SIG-M5 treated with dmso at 0.1 percent for 504 hours (cell line): ENCODE results near the gene ATG2B.

ENCODE experiments used
- DNase-seq: peaks from one replicate; lab custom pipeline; 2025; ENCODE audit not compliant: unreplicated experiment; lab: John Stamatoyannopoulos, UW

The ATG2B gene, protein sequence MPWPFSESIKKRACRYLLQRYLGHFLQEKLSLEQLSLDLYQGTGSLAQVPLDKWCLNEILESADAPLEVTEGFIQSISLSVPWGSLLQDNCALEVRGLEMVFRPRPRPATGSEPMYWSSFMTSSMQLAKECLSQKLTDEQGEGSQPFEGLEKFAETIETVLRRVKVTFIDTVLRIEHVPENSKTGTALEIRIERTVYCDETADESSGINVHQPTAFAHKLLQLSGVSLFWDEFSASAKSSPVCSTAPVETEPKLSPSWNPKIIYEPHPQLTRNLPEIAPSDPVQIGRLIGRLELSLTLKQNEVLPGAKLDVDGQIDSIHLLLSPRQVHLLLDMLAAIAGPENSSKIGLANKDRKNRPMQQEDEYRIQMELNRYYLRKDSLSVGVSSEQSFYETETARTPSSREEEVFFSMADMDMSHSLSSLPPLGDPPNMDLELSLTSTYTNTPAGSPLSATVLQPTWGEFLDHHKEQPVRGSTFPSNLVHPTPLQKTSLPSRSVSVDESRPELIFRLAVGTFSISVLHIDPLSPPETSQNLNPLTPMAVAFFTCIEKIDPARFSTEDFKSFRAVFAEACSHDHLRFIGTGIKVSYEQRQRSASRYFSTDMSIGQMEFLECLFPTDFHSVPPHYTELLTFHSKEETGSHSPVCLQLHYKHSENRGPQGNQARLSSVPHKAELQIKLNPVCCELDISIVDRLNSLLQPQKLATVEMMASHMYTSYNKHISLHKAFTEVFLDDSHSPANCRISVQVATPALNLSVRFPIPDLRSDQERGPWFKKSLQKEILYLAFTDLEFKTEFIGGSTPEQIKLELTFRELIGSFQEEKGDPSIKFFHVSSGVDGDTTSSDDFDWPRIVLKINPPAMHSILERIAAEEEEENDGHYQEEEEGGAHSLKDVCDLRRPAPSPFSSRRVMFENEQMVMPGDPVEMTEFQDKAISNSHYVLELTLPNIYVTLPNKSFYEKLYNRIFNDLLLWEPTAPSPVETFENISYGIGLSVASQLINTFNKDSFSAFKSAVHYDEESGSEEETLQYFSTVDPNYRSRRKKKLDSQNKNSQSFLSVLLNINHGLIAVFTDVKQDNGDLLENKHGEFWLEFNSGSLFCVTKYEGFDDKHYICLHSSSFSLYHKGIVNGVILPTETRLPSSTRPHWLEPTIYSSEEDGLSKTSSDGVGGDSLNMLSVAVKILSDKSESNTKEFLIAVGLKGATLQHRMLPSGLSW (N-terminal part only)

DNA sequence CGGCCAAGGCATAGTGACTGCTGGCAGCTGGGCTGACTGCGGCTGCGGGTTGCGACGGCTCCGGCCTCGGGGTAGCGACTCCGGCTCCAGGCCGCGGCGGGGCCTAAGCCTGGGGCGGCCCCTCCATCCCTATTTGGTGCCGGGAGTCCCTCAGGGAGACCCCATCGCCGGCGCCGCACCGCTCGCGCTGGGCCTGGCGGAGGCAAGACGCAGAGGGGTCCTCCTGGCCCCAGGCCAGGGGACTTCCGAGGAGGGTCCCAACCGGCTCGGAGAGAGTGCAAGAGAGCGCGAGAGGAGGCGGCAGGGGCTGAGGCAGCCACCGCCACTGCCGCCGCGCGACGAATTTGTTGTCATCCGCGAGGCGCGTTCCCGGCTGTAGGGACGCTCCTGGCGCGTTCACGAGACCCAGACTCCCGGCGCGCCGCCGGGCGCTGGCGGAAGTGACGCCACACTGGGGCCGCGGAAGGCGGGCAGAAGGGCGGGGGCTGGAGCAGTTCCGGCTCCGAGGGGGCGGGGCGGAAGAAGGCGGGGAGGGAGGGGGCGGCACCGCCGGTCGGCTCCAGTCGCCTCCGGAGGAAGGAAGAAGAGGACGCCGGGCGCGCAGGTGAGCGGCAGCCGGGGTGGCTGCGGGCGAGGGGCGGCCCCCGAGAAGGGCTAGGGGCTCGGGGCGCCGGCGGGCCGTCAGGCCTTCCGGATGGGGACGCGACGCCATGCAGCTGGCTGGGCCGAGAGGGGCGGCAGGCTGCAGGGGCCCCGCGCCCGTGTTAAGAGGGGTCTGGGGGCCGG, at the start of gene ATG2B, which contains the start of gene GSKIP:
Gene ATG2B, minus strand, starts transcription at position 377 of the 786 bp plus-strand sequence. Its CDS starts 365 bp downstream, at position 12.
Gene GSKIP, plus strand, starts transcription at position 562 of the 786 bp plus-strand sequence. CDS start 18,722 bp downstream, outside the sequence.
- DNase-seq = peak; percentile 84

DNA sequence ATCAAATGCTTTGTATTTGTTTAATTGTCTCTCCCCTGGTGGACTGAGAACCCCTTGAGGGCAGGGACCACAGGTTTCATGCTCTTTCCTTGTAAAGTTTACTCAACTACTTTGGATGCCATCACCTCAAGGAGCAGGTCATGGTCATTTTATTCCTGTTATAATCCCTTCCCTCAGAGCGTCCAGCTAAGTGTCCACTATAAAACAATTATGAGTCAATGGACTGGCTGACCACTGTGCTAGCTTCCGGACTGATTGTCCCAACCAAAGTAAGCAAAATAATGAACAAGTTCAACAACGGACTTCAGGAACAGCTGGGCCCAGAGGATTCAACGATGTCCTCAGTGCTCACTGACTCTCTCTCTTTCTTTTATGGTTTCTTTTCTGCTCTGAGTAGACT, 47.0 kb upstream of the ATG2B start:
- DNase-seq = no peak

DNA sequence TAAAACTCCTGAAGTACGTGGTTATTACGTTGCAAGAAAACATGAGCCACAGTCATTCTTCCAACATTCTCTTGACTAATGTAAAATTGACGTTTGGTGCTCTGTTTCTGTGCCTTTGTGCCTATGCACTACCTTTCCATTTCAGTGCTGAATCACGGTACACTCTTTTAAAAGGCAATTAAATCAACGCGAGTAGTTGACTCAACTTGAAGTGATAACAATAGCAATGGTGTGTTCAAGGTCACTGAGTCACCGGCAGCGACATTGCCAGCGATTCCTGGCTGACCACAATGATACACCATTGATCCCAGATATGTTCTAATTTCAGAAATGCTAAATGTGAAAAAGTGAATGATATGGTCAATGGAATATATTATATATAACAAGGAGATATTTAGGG, 46.6 kb upstream of the ATG2B start:
- DNase-seq = no peak

DNA sequence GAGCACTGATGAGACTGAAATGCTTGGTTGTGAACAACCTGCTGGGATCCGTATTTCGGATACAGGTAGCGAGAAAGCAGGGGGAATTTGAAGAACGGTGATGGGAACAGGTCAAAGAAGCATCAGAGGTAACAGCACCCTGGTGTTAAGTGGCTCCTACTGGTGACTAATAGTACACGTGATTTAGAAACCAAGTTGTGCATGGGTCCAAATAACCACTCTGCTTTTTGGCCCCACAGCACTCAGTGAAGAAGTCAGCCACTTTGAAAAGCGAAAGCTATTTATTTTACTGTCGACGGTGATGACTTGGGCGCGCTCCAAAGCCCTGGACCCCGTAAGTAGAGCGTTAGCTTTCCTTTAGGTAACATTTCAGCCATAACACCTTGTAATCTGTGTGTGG, 45.5 kb upstream of the ATG2B start:
- DNase-seq = no peak

DNA sequence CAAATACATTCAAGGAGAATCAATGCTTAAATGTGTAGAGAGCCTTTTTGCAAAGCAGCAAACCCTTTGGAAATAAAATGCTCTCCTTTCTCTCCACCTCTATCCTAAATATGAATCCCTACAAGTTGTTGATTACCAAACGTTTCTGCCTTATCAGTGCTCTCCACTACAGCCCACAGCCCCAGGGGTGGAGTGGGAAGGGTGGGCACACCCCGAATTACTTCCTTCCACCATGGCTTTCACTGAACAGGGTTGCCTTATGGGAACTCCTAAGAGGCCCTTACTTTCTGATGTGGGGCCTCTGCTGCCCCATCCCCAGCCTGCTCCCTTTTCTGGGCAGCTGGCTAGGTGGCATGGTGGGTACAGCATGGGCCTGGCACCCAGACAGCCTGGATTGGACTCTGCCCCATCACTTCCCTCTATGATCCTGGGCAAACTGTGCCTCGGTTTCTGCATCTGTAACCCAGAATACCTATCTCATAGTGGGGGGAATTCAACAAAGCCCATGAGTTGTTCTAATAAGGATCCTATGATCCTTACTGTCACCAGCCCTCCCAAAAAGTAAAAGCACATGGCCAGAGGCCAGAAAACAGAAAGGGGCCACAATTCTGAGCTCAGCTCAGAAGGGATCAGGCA, 44.9 kb upstream of the ATG2B start:
- DNase-seq = no peak

DNA sequence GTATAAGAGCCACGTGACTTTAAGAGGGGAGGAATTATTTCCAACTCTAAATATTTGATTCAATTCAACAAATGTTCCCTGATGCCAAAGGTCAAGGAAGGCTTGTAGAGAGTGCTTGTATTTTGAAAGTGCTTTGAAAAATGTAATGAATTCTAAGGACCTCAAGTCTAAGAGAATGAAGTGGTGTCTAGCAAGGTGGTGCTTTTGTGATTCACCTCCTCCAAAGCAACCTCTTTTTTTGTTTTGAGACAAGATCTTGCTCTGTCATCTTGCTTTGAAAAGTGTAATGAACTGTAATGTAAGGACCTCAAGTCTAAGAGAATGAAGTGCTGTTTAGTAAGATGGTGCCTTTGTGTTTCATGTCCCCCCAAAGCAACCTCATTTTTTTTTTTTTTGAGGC, 42.5 kb upstream of the ATG2B start:
- no peak for DNase-seq

DNA sequence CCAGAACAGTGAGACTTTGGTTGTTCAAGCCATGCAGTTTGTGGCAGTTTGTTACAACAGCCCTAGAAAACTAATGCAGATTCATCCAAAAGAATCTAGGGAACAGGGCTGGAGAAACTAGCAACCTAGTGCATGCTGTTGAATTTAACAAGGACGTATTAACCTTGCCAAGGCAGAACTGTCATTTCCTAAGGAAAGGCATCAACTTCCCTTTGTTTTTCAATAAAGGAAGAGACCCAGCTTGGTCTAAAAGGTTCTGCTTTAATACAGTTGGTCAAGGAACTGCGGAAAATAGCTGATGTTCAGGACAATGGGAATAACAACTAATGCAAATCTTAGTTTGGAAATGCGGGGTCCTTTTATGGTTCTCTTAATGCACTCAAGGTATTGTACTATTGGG, 40.3 kb upstream of the ATG2B start:
- DNase-seq = no peak

DNA sequence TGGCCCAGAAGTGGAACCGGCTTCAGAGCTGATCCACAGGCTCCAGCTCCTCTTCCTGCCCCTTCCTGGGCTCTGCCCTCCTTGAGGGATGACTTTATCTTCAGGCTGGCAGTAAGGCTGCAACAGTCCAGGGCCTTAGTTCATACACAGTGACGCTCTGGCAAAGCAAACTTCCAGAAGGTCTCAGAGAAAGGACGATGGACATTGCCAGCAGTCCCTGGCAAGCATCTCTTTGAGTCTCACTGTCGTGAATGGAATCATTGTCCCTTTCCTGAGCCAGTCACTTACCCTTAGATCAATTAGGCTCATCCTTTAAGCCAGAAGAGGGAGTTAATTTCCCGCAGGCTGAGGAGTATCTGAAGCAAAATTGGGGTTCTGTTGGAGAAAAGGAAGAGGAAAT, 37.4 kb upstream of the ATG2B start:
- DNase-seq = no peak

DNA sequence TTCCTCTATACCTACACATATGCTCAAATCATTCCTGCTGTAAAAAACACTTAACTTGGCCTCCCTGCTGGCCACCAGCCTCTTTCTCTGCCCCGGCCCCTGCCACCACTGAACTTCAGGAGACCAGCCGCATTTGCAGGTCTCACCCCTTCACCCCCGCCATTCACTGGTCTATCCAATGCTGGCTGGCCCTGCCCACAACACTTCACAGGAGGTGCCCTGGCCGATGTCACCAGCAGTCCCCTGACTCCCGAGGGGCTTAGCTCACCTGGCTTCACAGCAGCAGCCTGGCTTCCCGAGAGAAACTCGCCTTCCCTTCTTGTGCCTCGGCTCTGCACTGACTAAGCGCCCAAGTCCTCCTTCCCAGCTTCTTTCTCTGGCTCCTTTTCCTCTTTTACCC, 36.3 kb upstream of the ATG2B start:
- DNase-seq = no peak

DNA sequence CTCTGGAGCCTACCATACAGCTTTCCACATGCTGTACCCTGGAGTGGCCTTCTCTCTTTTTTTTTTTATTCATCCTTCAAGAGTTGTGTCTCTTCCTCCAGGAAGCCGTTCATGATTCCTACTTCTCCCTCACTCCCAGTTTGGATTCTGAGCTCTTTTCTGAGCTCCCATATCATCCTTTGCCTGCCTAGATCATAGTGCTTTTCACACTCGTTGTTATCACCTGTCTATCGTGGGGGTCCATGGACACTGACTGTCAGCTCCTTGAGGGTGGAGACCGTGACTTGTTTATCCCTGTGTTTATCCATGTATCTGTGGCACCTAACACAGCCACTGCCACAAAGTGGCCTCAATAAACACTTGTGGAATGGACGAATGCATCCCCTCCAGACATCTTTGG, 35.8 kb upstream of the ATG2B start:
- DNase-seq = no peak

DNA sequence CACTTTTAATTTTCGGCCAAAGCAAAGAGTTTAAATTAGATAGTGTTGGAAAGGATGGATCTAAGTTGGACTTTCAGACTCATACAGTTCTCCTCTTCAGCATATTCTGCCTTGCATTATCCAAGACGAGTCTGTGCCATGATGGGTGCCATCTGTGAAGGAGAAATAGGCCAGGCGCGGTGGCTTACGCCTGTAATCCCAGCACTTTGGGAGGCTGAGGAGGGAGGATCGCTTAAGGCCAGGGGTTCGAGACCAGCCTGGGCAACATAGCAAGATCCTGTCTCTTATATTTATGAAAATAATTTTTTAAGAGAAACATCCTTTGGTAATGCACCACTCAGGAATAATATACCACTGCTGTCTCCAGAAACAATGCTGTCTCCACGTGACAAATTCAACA, 35.3 kb upstream of the ATG2B start:
- DNase-seq = no peak

DNA sequence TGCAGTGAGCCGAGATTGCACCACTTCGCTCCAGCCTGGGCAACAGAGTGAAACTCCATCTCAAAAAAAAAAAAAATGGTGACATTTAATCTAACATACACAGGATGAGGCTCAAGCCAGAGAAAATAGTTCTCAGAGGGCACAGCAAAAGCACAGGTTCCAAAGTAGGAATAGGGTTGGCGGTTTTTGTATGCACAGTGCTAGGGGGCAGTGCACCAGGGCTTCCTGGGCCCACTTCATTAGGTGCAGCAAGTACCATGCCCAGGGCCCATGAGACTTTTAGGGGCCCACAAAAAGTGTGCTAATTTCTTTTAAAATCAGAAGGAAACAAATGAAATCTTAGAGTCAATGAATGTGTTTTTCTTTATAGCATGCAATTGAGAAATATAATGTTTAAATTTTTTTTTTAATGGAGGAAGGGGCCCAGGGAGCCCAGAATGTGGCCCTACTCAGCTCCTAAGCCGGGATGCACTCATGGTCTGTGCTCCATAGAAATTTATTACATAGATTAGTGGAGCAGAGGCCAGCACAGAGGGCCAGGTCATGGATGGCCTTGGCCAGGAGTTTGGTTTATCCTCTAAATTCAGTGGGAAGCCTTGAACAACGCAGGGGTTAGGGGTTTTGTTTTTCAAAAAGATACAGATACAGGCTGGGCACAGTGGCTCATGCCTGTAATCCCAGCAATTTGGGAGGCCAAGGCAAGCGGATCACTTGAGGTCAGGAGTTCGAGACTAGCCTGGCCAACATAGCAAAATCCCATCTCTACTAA, 31.1 kb upstream of the ATG2B start:
- DNase-seq = no peak

DNA sequence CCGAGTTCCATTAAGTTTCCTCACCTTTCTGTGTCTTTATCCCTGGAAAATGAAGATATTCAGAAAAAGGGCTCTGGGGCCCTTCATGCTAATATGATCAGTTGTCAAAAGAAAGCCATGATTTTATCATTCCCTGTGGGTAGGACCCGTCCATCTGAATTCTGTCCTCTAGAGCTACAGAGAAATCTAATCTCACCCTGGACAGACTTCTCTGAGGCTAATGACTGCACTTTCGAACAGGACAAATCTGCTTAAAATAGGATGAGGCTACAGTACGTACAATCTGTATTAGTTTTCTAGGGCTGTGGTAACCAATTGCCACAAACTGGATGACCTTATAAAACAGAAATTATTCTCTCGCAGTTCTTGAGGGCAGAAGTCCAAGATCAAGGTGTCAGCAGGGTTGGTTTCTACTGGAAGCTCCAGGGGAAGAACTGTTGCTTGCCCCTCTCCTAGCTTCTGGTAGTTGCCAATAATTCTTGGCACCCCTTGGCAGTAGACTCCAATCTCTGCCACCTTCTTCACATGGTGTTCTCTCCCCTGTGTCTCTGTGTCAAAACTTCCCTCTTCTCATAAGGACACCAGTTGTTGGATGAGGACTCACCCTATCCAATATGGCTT, 30.0 kb upstream of the ATG2B start:
- DNase-seq = no peak

DNA sequence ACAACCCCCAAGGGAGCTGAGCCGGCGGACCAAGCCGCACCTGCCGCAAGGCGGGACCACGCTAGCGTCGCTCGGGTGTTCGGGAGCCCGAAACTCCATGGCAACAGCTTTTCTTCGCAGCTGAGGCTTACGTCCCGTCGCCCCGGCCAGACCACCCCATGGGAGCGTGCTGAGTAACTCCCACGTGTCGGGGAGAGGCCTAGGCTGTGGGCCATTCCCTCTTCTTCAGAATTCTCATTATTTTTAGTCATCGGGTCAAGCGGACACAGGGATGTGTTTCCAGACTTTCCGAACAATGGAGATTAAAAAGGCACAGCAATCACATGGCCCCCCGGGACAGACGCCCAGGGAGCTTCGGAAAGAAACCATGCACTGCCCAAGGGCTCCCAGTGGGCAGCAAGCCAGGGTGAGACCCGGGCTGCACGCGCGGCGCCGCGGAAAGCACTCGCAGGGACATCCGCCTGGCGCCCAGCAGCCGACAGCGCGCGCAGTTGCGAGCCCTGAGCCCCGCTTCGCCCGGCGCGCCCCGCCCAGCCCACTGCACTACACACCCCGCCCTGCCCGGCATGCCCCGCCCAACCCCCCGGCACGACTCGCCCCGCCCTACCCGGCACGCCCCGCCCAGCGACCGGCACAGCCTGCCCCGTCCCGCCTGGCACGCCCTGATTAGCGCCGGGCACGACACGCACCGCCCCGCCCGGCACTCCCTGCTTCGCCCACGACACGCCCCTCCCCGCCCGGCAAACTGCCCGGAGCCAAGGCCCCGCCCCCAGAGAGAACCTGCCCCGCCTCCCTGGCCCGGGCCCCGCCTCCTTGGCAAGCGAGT, 28.4 kb upstream of the ATG2B start:
- DNase-seq = peak; percentile 92

DNA sequence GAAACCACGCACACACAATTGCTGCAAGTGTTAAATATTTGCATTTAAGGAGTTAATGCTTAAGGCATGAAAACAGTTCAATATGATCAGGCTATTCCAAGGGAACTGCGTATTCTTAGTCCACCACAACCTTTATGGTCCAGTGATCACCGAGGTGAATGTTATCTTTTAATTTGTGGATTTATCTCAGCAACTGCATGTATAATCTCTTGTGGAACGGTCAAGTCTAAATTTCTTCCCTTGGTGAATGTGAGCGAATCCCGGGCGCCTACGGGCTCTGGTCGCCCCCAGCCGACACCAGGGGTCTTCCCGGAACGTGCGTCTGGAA, 27.8 kb upstream of the ATG2B start:
- no peak for DNase-seq

DNA sequence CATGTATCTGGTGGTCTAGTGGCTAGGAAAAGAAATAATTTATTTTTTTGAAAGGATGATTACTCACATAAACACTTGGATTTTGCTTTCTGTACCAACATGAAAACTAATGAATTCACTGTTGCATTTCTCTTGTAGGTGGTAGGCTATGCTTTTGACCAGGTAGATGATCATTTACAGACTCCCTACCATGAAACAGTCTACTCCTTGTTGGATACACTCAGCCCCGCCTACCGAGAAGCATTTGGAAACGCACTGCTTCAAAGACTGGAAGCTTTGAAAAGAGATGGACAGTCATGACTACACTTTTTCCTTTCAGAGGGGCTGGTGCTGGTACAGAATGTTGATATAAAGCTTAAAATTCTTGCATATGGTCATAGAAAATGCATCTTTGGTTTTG, 22.2 kb upstream of the ATG2B start:
- DNase-seq = no peak

DNA sequence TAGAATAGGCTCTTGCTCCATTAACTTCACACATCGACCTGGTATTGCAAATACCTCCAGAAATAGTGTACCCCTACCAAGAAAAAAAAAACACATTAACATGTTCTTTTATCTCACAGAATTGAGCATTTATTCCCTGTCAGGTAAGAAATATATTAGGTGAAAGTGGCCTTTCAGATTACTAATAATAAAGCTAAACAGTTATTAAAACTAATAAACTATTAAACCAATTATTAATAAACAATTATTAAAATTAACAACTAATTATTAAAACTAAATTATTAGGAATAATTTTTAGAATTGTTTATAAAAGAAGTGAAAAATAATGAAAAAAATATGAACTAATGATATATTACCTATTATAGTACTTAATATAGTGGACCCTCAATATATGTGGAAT, 21.6 kb upstream of the ATG2B start:
- no peak for DNase-seq

DNA sequence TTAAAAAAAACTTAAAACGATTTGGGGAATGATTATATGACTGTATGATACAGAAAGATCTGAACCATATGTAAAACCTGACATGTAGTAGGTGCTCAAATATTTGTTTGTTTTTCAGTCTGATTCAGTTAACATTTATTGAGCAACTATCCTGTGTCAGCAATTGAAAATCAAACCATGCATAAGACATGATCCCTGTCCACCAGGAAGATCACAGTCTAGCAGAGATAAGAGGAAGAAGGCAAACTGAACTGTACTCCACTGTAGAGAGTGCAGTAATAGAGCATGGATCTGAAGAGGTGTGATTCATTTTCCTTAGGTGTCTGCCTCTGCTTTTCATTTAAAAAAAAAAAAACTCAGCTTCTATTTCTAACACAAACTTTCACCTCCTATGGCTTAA, 20.9 kb upstream of the ATG2B start:
- DNase-seq = no peak
